GM19463 (cell line): ENCODE data around the gene GTF2H1.
"Not testable (repeated sequence)": the region's sequence is repeated elsewhere in the genome, so short reads cannot be mapped to it uniquely, and the experiment has no call there.

ENCODE experiments used
- ATAC-seq: cut with Tn5 transposase; IDR thresholded peaks from one replicate; pipeline ENCODE4 v1.9.1; 2021; ENCODE audit warnings: mild to moderate bottlenecking, moderate library complexity; ENCODE audit not compliant: unreplicated experiment

Gene GTF2H1

GRCh38 chr11:18372201-18372600, 49.8 kb downstream of the GTF2H1 start:
- ATAC-seq = no peak

- ATAC-seq = no peak
Observed at GRCh38 chr11:18374956-18375355, 52.6 kb downstream of the GTF2H1 start.

DNA sequence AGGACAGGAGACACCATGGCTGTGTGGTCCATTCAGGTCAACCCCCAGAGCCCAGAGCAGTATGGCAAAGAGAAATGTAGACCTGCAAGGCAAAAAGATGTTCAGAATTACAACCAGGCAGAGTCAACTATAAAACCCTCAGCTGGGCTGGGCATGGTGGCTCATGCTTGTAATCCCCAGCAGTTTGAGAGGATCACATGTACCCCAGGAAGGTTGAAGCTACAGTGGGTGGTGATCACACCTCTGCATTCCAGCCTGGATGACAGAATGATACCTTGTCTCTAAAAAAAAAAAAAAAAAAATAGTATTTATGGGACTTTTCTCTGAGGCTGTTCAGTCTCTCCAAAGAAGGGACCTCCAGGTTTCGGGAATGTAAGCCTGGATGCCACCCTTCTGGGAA, 53.6 kb downstream of the GTF2H1 start:
- no peak for ATAC-seq

GRCh38 chr11:18379201-18379600, 56.8 kb downstream of the GTF2H1 start:
- no peak for ATAC-seq

DNA sequence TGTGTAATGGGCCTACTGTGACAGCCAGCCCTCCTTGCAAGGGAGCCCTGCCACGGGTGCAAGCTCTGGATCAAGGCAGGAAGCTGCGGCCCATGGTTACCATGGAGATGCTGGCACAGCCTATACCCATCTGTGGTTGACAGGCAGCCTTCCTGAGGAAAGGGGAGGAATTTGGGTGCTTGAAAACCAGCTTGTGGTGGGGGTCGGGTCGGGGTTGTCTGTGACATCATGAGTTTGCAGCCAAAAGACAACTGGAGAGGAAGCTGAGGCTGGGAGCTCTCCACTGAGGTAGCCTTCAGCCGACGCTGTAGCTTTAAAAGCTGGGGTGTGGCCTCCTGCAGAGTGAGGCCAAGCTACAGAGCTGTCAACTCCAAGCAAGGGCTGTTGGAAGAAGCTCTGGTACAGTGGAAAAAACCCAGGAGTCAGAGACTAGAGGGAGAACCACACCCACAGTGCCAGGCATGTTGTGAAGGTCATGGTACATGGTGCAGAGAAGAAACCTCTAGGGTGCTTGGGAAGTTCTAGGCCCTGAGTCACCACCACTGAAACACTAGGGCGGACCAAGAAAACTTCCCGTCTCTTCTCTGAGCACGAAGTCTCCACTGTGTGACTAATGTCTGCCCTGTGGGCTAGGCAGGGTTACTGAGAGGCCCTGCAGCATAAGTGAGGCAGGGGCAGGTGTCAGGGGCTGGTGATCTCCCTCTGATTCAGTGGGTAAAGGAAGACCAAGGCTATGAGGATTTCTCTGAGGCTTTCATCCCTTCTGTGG, 61.2 kb downstream of the GTF2H1 start:
- ATAC-seq = peak; percentile 88

DNA sequence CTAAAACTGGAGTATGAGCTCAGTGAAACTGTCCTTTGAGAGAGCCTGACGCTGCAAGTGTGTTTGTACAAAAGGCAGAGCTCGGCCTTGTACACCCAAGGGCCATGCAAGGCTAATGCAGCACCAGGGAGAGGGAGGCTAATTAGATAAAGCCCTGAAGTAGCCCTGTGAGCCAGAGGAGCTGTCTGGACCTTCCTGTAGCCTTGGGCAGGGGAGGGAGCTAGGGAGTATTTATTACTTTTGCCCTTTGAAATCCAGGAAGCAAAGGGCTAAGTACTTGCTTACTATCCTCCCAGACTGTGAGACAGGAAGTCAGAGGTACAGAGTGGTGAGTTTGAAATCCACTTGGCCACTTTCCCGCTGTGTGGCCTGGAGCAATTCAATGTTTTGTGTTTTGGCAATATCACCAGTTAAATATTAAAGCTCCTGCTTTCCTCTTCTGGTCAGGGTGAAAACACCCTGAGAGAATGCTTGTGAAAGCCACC, 61.8 kb downstream of the GTF2H1 start:
- ATAC-seq = peak; percentile 31

DNA sequence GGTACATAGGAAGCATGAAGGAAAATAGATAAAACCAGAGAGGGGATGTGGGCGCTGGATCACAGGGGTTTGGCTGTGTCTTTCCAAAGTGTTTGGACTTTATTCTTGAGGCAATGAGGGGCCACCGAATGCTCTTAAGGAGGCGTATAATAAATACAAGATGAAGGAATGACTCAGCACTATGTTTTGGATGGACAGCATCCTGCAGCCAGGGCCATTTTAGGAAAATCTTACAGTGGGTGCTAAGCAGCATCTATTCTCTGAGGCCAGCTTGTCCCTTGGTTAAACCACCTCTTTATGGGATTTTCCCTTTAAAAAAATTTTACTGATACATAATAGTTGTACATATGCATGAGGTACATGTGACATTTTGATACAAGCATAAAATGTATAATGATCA, 67.7 kb downstream of the GTF2H1 start:
- ATAC-seq = no peak

GRCh38 chr11:18392434-18393321, 70.3 kb downstream of the GTF2H1 start:
- no peak for ATAC-seq

GRCh38 chr11:18393581-18394274, 71.4 kb downstream of the GTF2H1 start:
- ATAC-seq = peak; percentile 1

- ATAC-seq = peak; percentile 65
Observed at GRCh38 chr11:18394275-18394927, 72.0 kb downstream of the GTF2H1 start, which contains the start of gene LDHA. Gene LDHA, plus strand, starts transcription at chr11:18394563. Its CDS starts 2,280 bp downstream, at chr11:18396843.

GRCh38 chr11:18394928-18395734, 72.8 kb downstream of the GTF2H1 start:
- no peak for ATAC-seq

DNA sequence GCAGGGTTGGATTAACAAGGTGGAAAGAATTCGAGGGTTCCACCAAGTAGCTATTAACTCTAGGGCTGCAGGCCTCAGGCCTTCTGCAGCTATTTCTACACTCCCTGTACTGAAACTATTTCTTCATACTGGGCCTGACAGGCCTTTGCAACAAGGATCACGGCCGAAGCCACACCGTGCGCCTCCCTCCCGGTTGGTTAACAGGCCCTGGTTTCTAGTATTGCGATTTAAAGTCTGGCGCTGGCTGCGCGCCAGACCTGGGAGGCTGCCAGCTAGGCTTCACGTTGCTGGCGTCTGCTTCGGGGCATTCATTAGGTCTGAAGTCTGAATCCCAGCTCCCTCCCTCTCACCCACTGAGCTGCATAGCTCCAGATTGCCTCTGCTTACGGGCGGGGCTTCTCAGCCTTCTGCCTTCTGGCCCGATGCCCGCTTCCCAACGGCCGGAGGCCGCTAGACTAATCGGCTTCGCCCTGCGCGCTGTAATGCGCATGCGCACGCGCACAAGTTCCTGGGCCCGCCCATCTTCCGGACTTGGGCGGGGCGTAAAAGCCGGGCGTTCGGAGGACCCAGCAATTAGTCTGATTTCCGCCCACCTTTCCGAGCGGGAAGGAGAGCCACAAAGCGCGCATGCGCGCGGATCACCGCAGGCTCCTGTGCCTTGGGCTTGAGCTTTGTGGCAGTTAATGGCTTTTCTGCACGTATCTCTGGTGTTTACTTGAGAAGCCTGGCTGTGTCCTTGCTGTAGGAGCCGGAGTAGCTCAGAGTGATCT, 73.6 kb downstream of the GTF2H1 start:
- ATAC-seq = peak; percentile 62

DNA sequence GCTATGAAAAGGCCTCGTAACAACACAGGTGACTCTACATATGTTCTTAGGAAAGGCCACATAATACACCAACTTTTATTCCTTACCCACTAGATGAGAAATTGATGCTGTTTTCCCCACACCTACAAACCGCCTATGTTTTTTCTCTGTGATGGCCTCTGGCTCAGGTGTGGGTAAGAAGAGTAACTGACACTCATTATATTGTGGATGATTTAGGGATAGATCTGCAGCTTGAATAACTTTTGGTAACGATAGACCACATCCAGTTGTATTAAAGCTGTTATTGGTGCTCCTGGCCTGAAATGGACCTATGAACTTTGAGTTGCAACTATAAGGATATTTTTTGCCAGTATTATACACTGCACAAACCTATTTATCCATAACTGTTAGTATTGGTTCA, 75.6 kb downstream of the GTF2H1 start:
- ATAC-seq = no peak

- not testable (repeated sequence) for ATAC-seq
Observed at GRCh38 chr11:18401077-18401476, 78.7 kb downstream of the GTF2H1 start.

- ATAC-seq = no peak
Observed at GRCh38 chr11:18404062-18404461, 81.7 kb downstream of the GTF2H1 start.

DNA sequence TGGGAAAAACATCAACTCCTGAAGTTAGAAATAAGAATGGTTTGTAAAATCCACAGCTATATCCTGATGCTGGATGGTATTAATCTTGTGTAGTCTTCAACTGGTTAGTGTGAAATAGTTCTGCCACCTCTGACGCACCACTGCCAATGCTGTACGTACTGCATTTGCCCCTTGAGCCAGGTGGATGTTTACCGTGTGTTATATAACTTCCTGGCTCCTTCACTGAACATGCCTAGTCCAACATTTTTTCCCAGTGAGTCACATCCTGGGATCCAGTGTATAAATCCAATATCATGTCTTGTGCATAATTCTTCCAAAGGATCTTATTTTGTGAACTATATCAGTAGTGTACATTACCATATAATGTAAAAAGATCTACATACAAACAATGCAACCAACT, 85.0 kb downstream of the GTF2H1 start:
- ATAC-seq = not testable (repeated sequence)

DNA sequence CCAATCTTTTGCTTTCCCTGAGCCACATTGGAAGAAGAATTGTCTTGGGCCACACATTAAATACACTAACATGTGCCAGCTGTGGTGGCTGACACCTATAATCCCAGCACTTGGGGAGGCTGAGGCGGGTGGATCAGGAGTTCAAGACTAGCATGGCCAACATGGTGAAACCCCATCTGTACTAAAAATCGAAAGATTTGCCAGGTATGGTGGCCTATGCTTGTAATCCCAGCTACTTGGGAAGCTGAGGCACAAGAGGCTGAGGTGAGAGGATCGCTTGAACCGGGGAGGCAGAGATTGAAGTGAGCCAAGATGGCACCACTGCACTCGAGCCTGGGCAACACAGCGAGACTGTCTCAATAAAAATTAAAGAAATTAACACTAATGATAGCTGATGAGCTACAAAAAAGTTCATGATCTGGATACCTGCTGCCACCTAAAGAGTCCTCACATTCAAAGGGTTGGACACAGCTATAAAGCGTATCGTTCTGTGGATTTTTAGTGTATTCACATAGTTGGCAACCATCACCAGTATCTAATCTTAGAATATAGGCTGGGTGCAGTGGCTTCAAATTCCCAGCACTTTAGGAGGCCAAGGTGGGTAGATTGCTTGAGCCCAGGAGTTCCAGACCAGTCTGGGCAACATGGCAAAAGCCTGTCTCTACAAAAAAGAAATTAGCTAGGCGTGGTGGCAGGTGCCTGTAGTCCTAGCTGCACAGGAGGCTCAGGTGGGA, 86.4 kb downstream of the GTF2H1 start:
- ATAC-seq = no peak

DNA sequence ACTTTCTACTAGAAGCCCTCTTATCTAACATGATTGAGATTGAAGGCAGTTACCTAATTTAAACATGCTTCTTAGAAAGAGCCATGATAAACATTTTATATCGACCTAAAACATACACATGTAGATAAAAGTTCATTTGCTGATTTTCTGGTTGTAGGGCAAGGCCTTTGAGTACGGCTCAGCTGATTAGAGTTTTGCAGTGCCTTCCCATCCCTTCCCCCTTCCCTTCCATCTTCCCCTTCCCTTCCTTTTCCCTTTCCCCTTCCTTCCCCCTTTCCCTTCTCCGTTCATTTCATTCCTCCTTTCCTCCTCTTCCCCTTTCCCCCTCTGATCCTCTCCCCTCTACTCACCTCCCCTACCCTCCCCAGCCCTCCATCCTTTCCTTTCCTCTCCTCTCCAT, 94.1 kb downstream of the GTF2H1 start:
- ATAC-seq = no peak
